HEK293 (cell line): ENCODE data around the gene UCKL1.

Experiments used
- SALL2 ChIP-seq: fragments of 450-650 bp; formaldehyde crosslinking; IDR thresholded peaks from 2 replicates; pipeline ENCODE4 v1.5.0; 2017; ENCODE audit warnings: missing biosample characterization, mild to moderate bottlenecking, missing genetic modification characterization, borderline replicate concordance
- TCF7L2 ChIP-seq: IDR thresholded peaks from 2 replicates; pipeline ENCODE4 v1.6.1; 2011; ENCODE audit warnings: low read depth, mild to moderate bottlenecking, inconsistent platforms, low read length, moderate library complexity, borderline replicate concordance
- ZNF10 ChIP-seq: fragments of 450-650 bp; formaldehyde crosslinking; IDR thresholded peaks from 2 replicates; pipeline ENCODE4 v1.5.1; 2017; ENCODE audit warnings: missing biosample characterization, missing genetic modification characterization
- ZNF2 ChIP-seq: fragments of 450-650 bp; formaldehyde crosslinking; IDR thresholded peaks from 2 replicates; pipeline ENCODE4 v1.5.1; 2016; ENCODE audit warnings: missing biosample characterization, missing genetic modification characterization
- ZNF211 ChIP-seq: fragments of 450-650 bp; formaldehyde crosslinking; IDR thresholded peaks from 2 replicates; pipeline ENCODE4 v1.5.1; 2016; ENCODE audit warnings: low read depth, missing biosample characterization, missing genetic modification characterization
- ZNF555 ChIP-seq: fragments of 450-650 bp; formaldehyde crosslinking; conservative IDR thresholded peaks from 2 replicates; pipeline ENCODE4 v1.5.1; 2017; ENCODE audit warnings: missing biosample characterization, mild to moderate bottlenecking, missing genetic modification characterization, inconsistent platforms
- ZNF610 ChIP-seq: fragments of 450-650 bp; formaldehyde crosslinking; IDR thresholded peaks from 2 replicates; pipeline ENCODE4 v1.5.1; 2016; ENCODE audit warnings: missing biosample characterization, missing genetic modification characterization, borderline replicate concordance
- ZNF624 ChIP-seq: fragments of 450-650 bp; formaldehyde crosslinking; IDR thresholded peaks from 2 replicates; pipeline ENCODE4 v1.5.1; 2017; ENCODE audit warnings: missing biosample characterization, missing genetic modification characterization
- TF ChIP-seq, protein P1 (sequence below): fragments of 450-650 bp; formaldehyde crosslinking; IDR thresholded peaks from 2 replicates; pipeline ENCODE4 v1.5.1; 2016; ENCODE audit warnings: missing biosample characterization, missing genetic modification characterization
- TF ChIP-seq, protein P2 (sequence below): fragments of 450-650 bp; formaldehyde crosslinking; conservative IDR thresholded peaks from 2 replicates; pipeline ENCODE4 v1.5.1; 2016; ENCODE audit warnings: low read depth, missing biosample characterization, missing genetic modification characterization
- TF ChIP-seq, protein P3 (sequence below): fragments of 450-650 bp; formaldehyde crosslinking; IDR thresholded peaks from 2 replicates; pipeline ENCODE4 v1.5.1; 2016; ENCODE audit warnings: missing biosample characterization, missing genetic modification characterization
- TF ChIP-seq, protein P4 (sequence below): fragments of 450-650 bp; formaldehyde crosslinking; IDR thresholded peaks from 2 replicates; pipeline ENCODE4 v1.5.1; 2016; ENCODE audit warnings: missing biosample characterization, missing genetic modification characterization
- TF ChIP-seq, protein P5 (sequence below): fragments of 450-650 bp; formaldehyde crosslinking; IDR thresholded peaks from 2 replicates; pipeline ENCODE4 v1.5.1; 2016; ENCODE audit warnings: missing biosample characterization, missing genetic modification characterization
- TF ChIP-seq, protein P6 (sequence below): fragments of 450-650 bp; formaldehyde crosslinking; IDR thresholded peaks from 2 replicates; pipeline ENCODE4 v1.5.1; 2016; ENCODE audit warnings: missing biosample characterization, missing genetic modification characterization

DNA sequence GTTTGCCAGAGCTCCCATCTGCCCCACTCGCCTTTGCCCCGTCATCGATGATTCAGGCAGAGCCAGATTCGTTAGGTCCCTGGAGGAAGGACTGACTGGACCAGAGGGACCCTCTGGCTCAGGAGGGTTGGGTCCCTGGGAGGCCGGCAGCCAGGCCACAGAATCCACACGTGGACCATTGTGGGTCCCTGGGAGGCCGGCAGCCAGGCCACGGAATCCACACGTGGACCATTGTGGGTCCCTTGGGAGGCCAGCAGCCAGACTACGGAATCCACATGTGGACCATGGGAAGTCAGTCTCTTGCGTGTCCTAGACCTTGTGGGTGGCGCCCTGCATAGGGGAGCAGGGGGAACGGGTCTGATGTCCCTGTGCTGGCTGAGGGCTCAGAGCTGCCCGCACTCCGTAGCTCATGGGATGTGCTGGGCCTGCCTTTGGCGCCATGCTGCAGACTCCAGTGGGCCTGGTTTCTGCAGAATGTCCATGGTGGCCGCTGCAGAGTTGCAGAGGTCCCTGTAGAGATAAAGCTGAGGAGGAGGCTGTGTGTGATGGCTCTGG lies 23.5 kb downstream of the UCKL1 start:
- TF ChIP-seq, protein P1, sequence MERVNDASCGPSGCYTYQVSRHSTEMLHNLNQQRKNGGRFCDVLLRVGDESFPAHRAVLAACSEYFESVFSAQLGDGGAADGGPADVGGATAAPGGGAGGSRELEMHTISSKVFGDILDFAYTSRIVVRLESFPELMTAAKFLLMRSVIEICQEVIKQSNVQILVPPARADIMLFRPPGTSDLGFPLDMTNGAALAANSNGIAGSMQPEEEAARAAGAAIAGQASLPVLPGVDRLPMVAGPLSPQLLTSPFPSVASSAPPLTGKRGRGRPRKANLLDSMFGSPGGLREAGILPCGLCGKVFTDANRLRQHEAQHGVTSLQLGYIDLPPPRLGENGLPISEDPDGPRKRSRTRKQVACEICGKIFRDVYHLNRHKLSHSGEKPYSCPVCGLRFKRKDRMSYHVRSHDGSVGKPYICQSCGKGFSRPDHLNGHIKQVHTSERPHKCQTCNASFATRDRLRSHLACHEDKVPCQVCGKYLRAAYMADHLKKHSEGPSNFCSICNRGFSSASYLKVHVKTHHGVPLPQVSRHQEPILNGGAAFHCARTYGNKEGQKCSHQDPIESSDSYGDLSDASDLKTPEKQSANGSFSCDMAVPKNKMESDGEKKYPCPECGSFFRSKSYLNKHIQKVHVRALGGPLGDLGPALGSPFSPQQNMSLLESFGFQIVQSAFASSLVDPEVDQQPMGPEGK, result no peak
- TF ChIP-seq, protein P2, sequence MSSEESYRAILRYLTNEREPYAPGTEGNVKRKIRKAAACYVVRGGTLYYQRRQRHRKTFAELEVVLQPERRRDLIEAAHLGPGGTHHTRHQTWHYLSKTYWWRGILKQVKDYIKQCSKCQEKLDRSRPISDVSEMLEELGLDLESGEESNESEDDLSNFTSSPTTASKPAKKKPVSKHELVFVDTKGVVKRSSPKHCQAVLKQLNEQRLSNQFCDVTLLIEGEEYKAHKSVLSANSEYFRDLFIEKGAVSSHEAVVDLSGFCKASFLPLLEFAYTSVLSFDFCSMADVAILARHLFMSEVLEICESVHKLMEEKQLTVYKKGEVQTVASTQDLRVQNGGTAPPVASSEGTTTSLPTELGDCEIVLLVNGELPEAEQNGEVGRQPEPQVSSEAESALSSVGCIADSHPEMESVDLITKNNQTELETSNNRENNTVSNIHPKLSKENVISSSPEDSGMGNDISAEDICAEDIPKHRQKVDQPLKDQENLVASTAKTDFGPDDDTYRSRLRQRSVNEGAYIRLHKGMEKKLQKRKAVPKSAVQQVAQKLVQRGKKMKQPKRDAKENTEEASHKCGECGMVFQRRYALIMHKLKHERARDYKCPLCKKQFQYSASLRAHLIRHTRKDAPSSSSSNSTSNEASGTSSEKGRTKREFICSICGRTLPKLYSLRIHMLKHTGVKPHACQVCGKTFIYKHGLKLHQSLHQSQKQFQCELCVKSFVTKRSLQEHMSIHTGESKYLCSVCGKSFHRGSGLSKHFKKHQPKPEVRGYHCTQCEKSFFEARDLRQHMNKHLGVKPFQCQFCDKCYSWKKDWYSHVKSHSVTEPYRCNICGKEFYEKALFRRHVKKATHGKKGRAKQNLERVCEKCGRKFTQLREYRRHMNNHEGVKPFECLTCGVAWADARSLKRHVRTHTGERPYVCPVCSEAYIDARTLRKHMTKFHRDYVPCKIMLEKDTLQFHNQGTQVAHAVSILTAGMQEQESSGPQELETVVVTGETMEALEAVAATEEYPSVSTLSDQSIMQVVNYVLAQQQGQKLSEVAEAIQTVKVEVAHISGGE (tag by site-specific recombination), result no peak
- TF ChIP-seq, protein P3, sequence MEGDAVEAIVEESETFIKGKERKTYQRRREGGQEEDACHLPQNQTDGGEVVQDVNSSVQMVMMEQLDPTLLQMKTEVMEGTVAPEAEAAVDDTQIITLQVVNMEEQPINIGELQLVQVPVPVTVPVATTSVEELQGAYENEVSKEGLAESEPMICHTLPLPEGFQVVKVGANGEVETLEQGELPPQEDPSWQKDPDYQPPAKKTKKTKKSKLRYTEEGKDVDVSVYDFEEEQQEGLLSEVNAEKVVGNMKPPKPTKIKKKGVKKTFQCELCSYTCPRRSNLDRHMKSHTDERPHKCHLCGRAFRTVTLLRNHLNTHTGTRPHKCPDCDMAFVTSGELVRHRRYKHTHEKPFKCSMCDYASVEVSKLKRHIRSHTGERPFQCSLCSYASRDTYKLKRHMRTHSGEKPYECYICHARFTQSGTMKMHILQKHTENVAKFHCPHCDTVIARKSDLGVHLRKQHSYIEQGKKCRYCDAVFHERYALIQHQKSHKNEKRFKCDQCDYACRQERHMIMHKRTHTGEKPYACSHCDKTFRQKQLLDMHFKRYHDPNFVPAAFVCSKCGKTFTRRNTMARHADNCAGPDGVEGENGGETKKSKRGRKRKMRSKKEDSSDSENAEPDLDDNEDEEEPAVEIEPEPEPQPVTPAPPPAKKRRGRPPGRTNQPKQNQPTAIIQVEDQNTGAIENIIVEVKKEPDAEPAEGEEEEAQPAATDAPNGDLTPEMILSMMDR, result no peak
- TF ChIP-seq ZNF555 (tag by site-specific recombination) (no peak), ZNF624 (tag by site-specific recombination) (no peak), ZNF2 (tag by site-specific recombination) (no peak), ZNF211 (no peak), TCF7L2 (no peak), ZNF10 (no peak), SALL2 (no peak), ZNF610 (tag by site-specific recombination) (no peak)
- TF ChIP-seq, protein P4, sequence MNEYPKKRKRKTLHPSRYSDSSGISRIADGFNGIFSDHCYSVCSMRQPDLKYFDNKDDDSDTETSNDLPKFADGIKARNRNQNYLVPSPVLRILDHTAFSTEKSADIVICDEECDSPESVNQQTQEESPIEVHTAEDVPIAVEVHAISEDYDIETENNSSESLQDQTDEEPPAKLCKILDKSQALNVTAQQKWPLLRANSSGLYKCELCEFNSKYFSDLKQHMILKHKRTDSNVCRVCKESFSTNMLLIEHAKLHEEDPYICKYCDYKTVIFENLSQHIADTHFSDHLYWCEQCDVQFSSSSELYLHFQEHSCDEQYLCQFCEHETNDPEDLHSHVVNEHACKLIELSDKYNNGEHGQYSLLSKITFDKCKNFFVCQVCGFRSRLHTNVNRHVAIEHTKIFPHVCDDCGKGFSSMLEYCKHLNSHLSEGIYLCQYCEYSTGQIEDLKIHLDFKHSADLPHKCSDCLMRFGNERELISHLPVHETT, result no peak
- TF ChIP-seq, protein P5, sequence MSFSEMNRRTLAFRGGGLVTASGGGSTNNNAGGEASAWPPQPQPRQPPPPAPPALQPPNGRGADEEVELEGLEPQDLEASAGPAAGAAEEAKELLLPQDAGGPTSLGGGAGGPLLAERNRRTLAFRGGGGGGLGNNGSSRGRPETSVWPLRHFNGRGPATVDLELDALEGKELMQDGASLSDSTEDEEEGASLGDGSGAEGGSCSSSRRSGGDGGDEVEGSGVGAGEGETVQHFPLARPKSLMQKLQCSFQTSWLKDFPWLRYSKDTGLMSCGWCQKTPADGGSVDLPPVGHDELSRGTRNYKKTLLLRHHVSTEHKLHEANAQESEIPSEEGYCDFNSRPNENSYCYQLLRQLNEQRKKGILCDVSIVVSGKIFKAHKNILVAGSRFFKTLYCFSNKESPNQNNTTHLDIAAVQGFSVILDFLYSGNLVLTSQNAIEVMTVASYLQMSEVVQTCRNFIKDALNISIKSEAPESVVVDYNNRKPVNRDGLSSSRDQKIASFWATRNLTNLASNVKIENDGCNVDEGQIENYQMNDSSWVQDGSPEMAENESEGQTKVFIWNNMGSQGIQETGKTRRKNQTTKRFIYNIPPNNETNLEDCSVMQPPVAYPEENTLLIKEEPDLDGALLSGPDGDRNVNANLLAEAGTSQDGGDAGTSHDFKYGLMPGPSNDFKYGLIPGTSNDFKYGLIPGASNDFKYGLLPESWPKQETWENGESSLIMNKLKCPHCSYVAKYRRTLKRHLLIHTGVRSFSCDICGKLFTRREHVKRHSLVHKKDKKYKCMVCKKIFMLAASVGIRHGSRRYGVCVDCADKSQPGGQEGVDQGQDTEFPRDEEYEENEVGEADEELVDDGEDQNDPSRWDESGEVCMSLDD, result no peak
- TF ChIP-seq, protein P6, sequence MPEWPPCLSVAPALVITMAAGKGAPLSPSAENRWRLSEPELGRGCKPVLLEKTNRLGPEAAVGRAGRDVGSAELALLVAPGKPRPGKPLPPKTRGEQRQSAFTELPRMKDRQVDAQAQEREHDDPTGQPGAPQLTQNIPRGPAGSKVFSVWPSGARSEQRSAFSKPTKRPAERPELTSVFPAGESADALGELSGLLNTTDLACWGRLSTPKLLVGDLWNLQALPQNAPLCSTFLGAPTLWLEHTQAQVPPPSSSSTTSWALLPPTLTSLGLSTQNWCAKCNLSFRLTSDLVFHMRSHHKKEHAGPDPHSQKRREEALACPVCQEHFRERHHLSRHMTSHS (tag by site-specific recombination), result no peak
